ENCODE measurements around the gene ATXN1. TPM values are rescaled to one million over a fixed set of nuclear protein-coding genes. Genes with fewer than 3 reads are reported as not detected.

The ATXN1 gene
- total and polyA plus RNA-seq, 2 of the 13 experiments (the other 11 are each of a cell fraction or from before 2014, with no cell fraction given): 20.7 to 39.5 TPM

DNA sequence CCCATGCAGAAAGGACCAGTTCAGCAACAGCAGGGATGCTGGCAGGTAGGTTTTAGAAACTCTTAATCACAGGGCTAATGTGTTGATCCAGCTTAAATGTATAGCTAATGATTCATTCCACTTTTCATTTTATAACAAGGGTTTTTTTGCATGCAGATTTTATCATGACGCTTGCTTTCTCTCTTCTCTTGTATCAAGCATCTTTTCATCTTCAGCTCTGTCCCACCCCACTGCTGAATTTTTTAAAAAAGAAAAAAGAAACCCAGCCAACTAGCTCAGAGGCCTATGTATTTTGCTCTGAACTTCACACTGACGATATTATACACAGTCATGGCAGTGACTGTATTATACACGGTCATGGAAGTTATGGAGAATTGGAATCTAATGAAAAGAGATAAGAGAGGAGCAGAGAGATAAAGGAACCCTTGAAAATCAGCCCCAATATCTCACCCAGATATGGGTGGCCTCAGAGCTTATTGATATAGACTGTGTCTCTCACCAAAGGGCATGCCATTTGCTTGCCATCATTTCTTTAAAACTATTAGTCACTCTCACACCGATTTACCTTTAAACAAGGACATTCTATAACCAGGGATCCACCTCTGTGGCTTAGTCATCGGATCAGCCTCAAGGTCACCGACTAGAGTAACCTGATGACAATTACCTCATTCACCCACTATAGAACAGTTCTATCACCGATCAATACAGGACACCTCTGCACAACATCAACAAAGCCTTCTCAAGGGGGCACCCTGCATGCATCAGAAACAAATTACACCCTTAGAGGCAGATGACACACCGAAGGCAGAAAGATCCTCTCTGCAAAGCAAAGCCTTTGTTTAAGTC lies 222.0 kb downstream of the ATXN1 start:
- POLR2A ChIA-PET: interaction anchor here (0.8 to 1.0 kb wide), 6 partner anchors 32 to 222 kb away, joined by 3 read pairs; partner anchors contain the start of gene ATXN1
- in situ Hi-C loops (cut with HindIII; ENCODE audit: extremely low pct_ligation_motif_present, low pct_unique_long_range_greater_than_20kb) (no loop called here), intact Hi-C loops (cut with micrococcal nuclease; ENCODE audit: unreplicated experiment) (loop anchor here (1.0 to 10.0 kb wide), 3 partner anchors 47 to 222 kb away; partner anchors contain the start of gene ATXN1)
- Histone ChIP-seq H3K27ac (ENCODE audit: extremely low read length, insufficient read depth, low read length) (peak overlapping the region; percentile 70), H3K4me2 (ENCODE audit: low read depth, low read length) (peak overlapping the region; percentile 44), H3K9ac (ENCODE audit: insufficient read depth, low read depth, low read length) (peak overlapping the region; percentile 47; the same call in 1 of the 2 replicates), H3K4me1 (ENCODE audit: insufficient read depth, low read length) (peaks cover 26% of the 10 kb centered on the region), H3K79me2 (ENCODE audit: insufficient read depth, low read length) (no peaks in the 10 kb centered on the region), H2AFZ (ENCODE audit: low read length) (no peak overlapping the region), H4K20me1 (ENCODE audit: insufficient read depth, low read length) (no peaks in the 10 kb centered on the region), H3K36me3 (replicated peaks in 1 of 2; ENCODE audit: control insufficient read depth in 1 of 2, insufficient read depth in 2 of 2, low read length in 2 of 2) (peaks cover 0 to under 1% of the 10 kb centered on the region in 2 experiments; a peak in 1 of 5 replicates), H3K4me3 (replicated peaks in 1 of 3; ENCODE audit: insufficient read depth in 1 of 3, low read depth in 2 of 3, low read length in 3 of 3) (no peak overlapping the region), H3K9me3 (ENCODE audit: low read length) (no peaks in the 10 kb centered on the region), H3K27me3 (ENCODE audit: control insufficient read depth in 1 of 2, insufficient read depth in 2 of 2, low read length in 2 of 2) (no peaks in the 10 kb centered on the region)
- peak; percentile 90 for FAIRE-seq
- peak; percentile 96 for DNase-seq (ENCODE audit: low spot score)
- TSS peak; percentile 45 for BruUV-seq (replicated peaks)
- 18% methylated on average over 8 of the region's 8 CpGs for WGBS (ENCODE audit: low lambda C conversion rate)
- peak; percentile 94 for ATAC-seq
- CTCF ChIA-PET (ENCODE audit: low intra/inter-chr PET ratio, low total read pairs): no interaction called here
- TF ChIP-seq ZNF558 (CRISPR knock-in tag; IDR thresholded peaks at IDR 0.05; ENCODE audit: borderline replicate concordance) (no peak), HDAC6 (IDR thresholded peaks at IDR 0.05; ENCODE audit: low read depth, low read length) (no peak), ATF1 (CRISPR knock-in tag; IDR thresholded peaks at IDR 0.05) (no peak), PAF1 (CRISPR knock-in tag; IDR thresholded peaks at IDR 0.05) (peak; percentile 90), DMAP1 (CRISPR knock-in tag; IDR thresholded peaks at IDR 0.05) (no peak), ZNF703 (CRISPR knock-in tag; IDR thresholded peaks at IDR 0.05; ENCODE audit: borderline replicate concordance) (no peak), KLF11 (CRISPR knock-in tag; IDR thresholded peaks at IDR 0.05) (0 out of 2 replicates have a peak, but pooled peaks have one; percentile 50), ZNF337 (CRISPR knock-in tag; IDR thresholded peaks at IDR 0.05; ENCODE audit: borderline replicate concordance, low read depth) (no peak), KMT2B (CRISPR knock-in tag; IDR thresholded peaks at IDR 0.05) (0 out of 2 replicates have a peak, but pooled peaks have one; percentile 43), RXRB (CRISPR knock-in tag; IDR thresholded peaks at IDR 0.05; ENCODE audit: borderline replicate concordance) (peak; percentile 92), ZNF484 (CRISPR knock-in tag; IDR thresholded peaks at IDR 0.05; ENCODE audit: borderline replicate concordance, low read depth) (no peak), ZNF792 (CRISPR knock-in tag; IDR thresholded peaks at IDR 0.05) (peak; percentile 74), ZNF282 (IDR thresholded peaks at IDR 0.05; ENCODE audit: partially characterized antibody) (no peak)
- TF ChIP-seq, protein P1, sequence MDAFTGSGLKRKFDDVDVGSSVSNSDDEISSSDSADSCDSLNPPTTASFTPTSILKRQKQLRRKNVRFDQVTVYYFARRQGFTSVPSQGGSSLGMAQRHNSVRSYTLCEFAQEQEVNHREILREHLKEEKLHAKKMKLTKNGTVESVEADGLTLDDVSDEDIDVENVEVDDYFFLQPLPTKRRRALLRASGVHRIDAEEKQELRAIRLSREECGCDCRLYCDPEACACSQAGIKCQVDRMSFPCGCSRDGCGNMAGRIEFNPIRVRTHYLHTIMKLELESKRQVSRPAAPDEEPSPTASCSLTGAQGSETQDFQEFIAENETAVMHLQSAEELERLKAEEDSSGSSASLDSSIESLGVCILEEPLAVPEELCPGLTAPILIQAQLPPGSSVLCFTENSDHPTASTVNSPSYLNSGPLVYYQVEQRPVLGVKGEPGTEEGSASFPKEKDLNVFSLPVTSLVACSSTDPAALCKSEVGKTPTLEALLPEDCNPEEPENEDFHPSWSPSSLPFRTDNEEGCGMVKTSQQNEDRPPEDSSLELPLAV (CRISPR knock-in tag; conservative IDR thresholded peaks at IDR 0.05; ENCODE audit: low read depth): no peak
- TF ChIP-seq, protein P2, sequence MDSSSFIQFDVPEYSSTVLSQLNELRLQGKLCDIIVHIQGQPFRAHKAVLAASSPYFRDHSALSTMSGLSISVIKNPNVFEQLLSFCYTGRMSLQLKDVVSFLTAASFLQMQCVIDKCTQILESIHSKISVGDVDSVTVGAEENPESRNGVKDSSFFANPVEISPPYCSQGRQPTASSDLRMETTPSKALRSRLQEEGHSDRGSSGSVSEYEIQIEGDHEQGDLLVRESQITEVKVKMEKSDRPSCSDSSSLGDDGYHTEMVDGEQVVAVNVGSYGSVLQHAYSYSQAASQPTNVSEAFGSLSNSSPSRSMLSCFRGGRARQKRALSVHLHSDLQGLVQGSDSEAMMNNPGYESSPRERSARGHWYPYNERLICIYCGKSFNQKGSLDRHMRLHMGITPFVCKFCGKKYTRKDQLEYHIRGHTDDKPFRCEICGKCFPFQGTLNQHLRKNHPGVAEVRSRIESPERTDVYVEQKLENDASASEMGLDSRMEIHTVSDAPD (CRISPR knock-in tag; IDR thresholded peaks at IDR 0.05): peak; percentile 36; the same call in 1 of the 2 replicates
- TF ChIP-seq, protein P3, sequence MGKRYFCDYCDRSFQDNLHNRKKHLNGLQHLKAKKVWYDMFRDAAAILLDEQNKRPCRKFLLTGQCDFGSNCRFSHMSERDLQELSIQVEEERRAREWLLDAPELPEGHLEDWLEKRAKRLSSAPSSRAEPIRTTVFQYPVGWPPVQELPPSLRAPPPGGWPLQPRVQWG (CRISPR knock-in tag; IDR thresholded peaks at IDR 0.05; ENCODE audit: borderline replicate concordance, low read depth): no peak
- TF ChIP-seq, protein P4, sequence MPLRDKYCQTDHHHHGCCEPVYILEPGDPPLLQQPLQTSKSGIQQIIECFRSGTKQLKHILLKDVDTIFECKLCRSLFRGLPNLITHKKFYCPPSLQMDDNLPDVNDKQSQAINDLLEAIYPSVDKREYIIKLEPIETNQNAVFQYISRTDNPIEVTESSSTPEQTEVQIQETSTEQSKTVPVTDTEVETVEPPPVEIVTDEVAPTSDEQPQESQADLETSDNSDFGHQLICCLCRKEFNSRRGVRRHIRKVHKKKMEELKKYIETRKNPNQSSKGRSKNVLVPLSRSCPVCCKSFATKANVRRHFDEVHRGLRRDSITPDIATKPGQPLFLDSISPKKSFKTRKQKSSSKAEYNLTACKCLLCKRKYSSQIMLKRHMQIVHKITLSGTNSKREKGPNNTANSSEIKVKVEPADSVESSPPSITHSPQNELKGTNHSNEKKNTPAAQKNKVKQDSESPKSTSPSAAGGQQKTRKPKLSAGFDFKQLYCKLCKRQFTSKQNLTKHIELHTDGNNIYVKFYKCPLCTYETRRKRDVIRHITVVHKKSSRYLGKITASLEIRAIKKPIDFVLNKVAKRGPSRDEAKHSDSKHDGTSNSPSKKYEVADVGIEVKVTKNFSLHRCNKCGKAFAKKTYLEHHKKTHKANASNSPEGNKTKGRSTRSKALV (CRISPR knock-in tag; IDR thresholded peaks at IDR 0.05): no peak
- TF ChIP-seq, protein P5, sequence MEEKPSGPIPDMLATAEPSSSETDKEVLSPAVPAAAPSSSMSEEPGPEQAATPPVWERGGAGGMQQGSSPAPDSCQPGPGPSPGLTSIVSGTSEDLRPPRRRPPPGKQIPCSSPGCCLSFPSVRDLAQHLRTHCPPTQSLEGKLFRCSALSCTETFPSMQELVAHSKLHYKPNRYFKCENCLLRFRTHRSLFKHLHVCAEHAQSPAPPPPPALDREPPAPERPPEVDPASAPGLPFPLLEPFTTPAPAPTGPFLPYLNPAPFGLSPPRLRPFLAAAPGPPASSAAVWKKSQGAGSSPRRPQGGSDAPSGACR (CRISPR knock-in tag; IDR thresholded peaks at IDR 0.05): no peak
